Measurements from ENCODE around the gene SUGP2. TPM values are rescaled to one million over a fixed set of nuclear protein-coding genes. Genes with fewer than 3 reads are reported as not detected.

The SUGP2 gene
- total and polyA plus RNA-seq, 9 of the 15 experiments (the other 6 are each of a cell fraction or from before 2014, with no cell fraction given) = 13.1 to 101 (median 63.1) TPM

GRCh38 chr19:19033426-19034203 is at the start of gene SUGP2, which contains the start of gene ARMC6 (continued):
- TF ChIP-seq KLF6 (CRISPR knock-in tag; IDR thresholded peaks at IDR 0.05; ENCODE audit: borderline replicate concordance) (no peak; the same call in 1 of the 2 replicates), USF1 (CRISPR knock-in tag; IDR thresholded peaks at IDR 0.05) (peak; percentile 82), JUN (IDR thresholded peaks at IDR 0.05; ENCODE audit: borderline replicate concordance, low read depth, low read length) (peak; percentile 55; the same call in 1 of the 2 replicates), JUN (CRISPR knock-in tag; IDR thresholded peaks at IDR 0.05; ENCODE audit: borderline replicate concordance) (no peak), CGGBP1 (CRISPR knock-in tag; IDR thresholded peaks at IDR 0.05) (0 out of 2 replicates have a peak, but pooled peaks have one; percentile 17), ZSCAN32 (CRISPR knock-in tag; IDR thresholded peaks at IDR 0.05) (no peak), NCOA4 (IDR thresholded peaks at IDR 0.05; ENCODE audit: partially characterized antibody) (no peak), NCOA2 (IDR thresholded peaks at IDR 0.05; ENCODE audit: partially characterized antibody in 2 of 2) (no peak), NR2C2 (CRISPR knock-in tag; IDR thresholded peaks at IDR 0.05) (no peak), NR2C2 (tag; IDR thresholded peaks at IDR 0.05) (no peak), MCM3 (IDR thresholded peaks at IDR 0.05) (no peak), GTF2B (IDR thresholded peaks at IDR 0.05; ENCODE audit: extremely low read depth, insufficient read length) (no peak), MAX (CRISPR knock-in tag; IDR thresholded peaks at IDR 0.05) (peak; percentile 98), RNF219 (CRISPR knock-in tag; IDR thresholded peaks at IDR 0.05) (no peak), ATF7 (IDR thresholded peaks at IDR 0.05) (peak; percentile 74), POLR2B (IDR thresholded peaks at IDR 0.05; ENCODE audit: low read depth, partially characterized antibody) (peak; percentile 80), NCOR1 (IDR thresholded peaks at IDR 0.05) (no peak), SRSF9 (IDR thresholded peaks at IDR 0.05; ENCODE audit: borderline replicate concordance, low read depth, low read length) (no peak), HIVEP1 (CRISPR knock-in tag; IDR thresholded peaks at IDR 0.05) (no peak), ZZZ3 (IDR thresholded peaks at IDR 0.05) (no peak), FOXO4 (CRISPR knock-in tag; IDR thresholded peaks at IDR 0.05) (no peak), CBX3 (IDR thresholded peaks at IDR 0.05; ENCODE audit: borderline replicate concordance in 1 of 2, low read length in 2 of 2) (peak in 1 of 2 experiments; percentile 74; a peak in 2 of 3 replicates), HDAC2 (IDR thresholded peaks at IDR 0.05) (peak; percentile 84; the same call in 1 of the 2 replicates), GABPB2 (CRISPR knock-in tag; conservative IDR thresholded peaks at IDR 0.05) (no peak)

Data from K562 (cell line).